Left lung (tissue), 10 donors: ENCODE results near the gene ABHD6. TPM values are rescaled to one million over a fixed set of nuclear protein-coding genes. Genes with fewer than 3 reads are reported as not detected.

ENCODE experiments used
- ATAC-seq: fragments of 200-7000 bp; cut with Tn5 transposase; one replicate; pipeline ENCODE4 v1.9.1; 2020; ENCODE audit warnings: moderate library complexity
- DNase-seq, 4 donors: peaks; one replicate each; pipeline ENCODE4 v3.0.0-alpha.2; 2013 to 2020
- H3K27ac ChIP-seq, 2 donors: fragments of 200-600 bp; sonication (generic) in 1 of 2; one replicate each; pipeline versions ENCODE4 v1.5.0 to v1.8.0; 2020 to 2021
- H3K27me3 ChIP-seq, 2 donors: fragments of 200-600 bp; sonication (generic) in 1 of 2; one replicate each; pipeline versions ENCODE4 v1.5.0 to v1.8.0; 2020 to 2021
- H3K36me3 ChIP-seq, 2 donors: fragments of 200-600 bp; sonication (generic) in 1 of 2; one replicate each; pipeline versions ENCODE4 v1.5.0 to v1.8.0; 2020 to 2021
- H3K4me1 ChIP-seq, 2 donors: fragments of 200-600 bp; one replicate each; pipeline ENCODE4 v1.8.0; 2021
- H3K4me3 ChIP-seq, 2 donors: fragments of 200-600 bp; sonication (generic) in 1 of 2; one replicate each; pipeline versions ENCODE4 v1.5.0 to v1.8.0; 2020 to 2021; ENCODE audit warnings: mild to moderate bottlenecking in 1 of 2
- H3K9me3 ChIP-seq, 2 donors: fragments of 200-600 bp; sonication (generic) in 1 of 2; one replicate each; pipeline versions ENCODE4 v1.5.0 to v1.8.0; 2020 to 2021
- intact Hi-C, 2 donors: fragments of 100-400 bp; cut with DNase I; formaldehyde crosslinking; loops; one replicate each; pipeline versions ENCODE4 v1.11.2 to v1.14.2; 2022
- polyA plus RNA-seq, 6 donors: library from polyadenylated mRNA; unstranded; fragments of 120-200 nt; gene quantifications; one replicate each; pipeline ENCODE4 v1.2.1, GENCODE V29; 2013; ENCODE audit not compliant: insufficient read length in 6 of 6
- total RNA-seq, 2 donors: library from RNA; stranded (reverse); fragmentation: NEBNext Ultra II Directional; extraction: Animal tissue kit (Norgen Biotek cat#: 25700); gene quantifications; one replicate each; pipeline ENCODE4 v1.2.1, GENCODE V29; 2021
- TF ChIP-seq, protein P1 (sequence below), 2 donors: fragments of 200-600 bp; sonication (generic) in 1 of 2; IDR thresholded peaks; one replicate each; pipeline versions ENCODE4 v1.5.0 to v1.8.0; 2021; ENCODE audit warnings: antibody characterized with exemption in 2 of 2
- donor health status: DM: no; HTN: yes; CAD: no.
- donor health status: DM: no; HTN: no; CAD: no.

ABHD6 gene
- total and polyA plus RNA-seq, 8 donors = 4.8 to 12.7 (median 8.2) TPM

DNA sequence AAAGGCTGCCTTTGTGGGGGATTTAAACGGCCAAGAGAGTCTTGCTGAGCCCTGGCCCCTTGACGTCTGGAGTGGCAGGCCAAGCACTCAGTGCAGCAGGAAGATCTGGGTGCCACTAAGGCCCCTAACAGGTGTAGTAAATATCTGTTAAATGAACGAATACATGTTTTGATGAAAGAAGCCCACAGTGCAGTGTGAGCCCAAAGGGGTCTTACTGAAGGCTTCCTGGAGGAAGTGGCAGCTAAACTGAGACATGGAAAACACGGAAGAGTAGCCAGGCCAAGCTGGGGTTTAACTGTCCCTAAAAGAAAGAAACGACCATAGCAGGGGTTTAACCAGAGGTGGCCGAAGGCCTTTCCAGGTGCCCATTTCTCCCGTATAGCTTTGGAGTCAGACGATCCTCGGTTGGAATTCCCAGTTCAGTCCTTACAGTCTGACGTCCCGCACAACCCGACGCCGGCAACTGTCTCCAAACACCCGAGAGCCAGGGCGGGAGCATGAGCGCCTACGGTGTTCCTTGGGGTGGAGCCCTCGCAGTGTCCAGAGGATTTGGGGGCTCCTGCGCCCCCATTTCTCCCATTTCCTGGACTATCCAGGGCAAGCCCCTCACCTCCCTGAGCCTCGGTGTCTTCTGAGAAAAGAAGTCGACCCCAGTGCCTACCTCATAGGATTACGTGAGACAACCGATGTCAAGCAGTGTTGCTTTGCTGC is 910 bp upstream of the ABHD6 start:
- Histone ChIP-seq H3K36me3 (no peaks in the 10 kb centered on the region), H3K4me1 (peaks cover 7 to 14% of the 10 kb centered on the region in 2 donors), H3K27me3 (no peaks in the 10 kb centered on the region), H3K27ac (peak overlapping the region; percentile 69 to 78), H3K4me3 (peak overlapping the region; percentile 86 to 95), H3K9me3 (no peaks in the 10 kb centered on the region)
- TF ChIP-seq, protein P1, sequence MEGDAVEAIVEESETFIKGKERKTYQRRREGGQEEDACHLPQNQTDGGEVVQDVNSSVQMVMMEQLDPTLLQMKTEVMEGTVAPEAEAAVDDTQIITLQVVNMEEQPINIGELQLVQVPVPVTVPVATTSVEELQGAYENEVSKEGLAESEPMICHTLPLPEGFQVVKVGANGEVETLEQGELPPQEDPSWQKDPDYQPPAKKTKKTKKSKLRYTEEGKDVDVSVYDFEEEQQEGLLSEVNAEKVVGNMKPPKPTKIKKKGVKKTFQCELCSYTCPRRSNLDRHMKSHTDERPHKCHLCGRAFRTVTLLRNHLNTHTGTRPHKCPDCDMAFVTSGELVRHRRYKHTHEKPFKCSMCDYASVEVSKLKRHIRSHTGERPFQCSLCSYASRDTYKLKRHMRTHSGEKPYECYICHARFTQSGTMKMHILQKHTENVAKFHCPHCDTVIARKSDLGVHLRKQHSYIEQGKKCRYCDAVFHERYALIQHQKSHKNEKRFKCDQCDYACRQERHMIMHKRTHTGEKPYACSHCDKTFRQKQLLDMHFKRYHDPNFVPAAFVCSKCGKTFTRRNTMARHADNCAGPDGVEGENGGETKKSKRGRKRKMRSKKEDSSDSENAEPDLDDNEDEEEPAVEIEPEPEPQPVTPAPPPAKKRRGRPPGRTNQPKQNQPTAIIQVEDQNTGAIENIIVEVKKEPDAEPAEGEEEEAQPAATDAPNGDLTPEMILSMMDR (IDR thresholded peaks at IDR 0.05) = no peak
- intact Hi-C loops = no loop called here
- ATAC-seq (peak; percentile 13), DNase-seq (peak in 3 of 4 donors; percentile 34 to 78 (median 39))

DNA sequence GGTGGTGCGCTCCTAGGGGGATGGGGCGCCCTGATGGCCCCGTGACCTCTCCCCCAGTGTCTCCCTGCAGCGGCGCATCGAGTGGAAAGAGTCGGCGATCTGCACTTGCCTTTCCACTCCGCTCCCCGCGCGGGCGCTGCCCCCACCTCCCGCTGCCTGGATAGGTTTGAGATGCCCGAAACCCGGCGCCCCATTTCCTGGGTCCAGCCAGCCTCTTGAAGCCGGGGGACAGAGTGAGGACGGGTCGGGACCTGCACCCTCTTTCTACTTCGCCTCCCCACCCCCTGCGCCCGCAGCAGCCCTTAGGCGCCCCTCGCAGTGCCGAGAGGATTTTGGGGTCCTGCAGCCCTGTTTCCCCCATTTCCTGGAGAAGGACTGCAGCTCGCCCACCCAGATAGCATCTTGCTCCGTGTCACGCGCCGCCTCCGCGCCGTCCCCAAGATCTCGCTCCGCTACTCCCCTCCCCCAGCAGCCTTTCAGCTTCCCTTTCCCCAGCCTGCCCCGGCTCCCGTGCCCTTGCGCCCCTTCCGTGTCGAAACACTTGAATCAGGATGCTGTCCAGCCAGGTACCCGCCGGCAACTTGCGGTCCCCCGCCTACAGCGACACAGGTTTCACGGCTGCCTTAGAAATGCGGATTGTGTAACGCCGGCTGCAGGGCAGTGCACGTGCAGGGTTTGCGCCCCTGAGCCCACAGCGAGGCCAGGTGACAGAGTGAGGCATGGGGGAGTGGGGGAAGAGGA is 519 bp downstream of the ABHD6 start:
- H3K9me3 ChIP-seq = no peaks in the 10 kb centered on the region
- peak overlapping the region; percentile 86 to 95 for H3K4me3 ChIP-seq
- TF ChIP-seq, protein P1 (IDR thresholded peaks at IDR 0.05) = no peak
- peak overlapping the region; percentile 69 to 78 for H3K27ac ChIP-seq
- H3K36me3 ChIP-seq = no peaks in the 10 kb centered on the region
- H3K4me1 ChIP-seq = peaks cover 7 to 14% of the 10 kb centered on the region in 2 donors
- ATAC-seq (peak; percentile 70), DNase-seq (peak in 3 of 4 donors; percentile 33 to 89 (median 68))
- no peaks in the 10 kb centered on the region for H3K27me3 ChIP-seq
- intact Hi-C loops = no loop called here

DNA sequence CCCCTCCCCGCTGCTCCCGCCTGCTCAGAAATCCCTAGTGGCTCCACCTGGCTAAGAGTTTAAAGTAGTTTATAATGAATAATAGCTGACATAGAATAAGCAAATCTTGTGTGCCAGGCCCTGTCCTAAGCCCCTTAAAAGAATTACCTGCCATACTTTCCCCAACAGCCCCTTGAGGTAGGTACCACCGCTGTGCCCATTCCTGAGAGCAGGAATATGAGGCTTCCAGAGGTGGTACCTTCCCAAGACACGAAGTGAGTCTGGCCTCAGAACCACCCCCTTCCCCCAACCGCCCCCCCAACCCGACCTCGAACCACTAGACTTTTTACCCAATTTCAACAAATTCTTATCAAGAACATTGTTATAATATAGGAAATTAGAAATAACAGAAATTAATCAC is 1.2 kb downstream of the ABHD6 start:
- intact Hi-C loops = no loop called here

DNA sequence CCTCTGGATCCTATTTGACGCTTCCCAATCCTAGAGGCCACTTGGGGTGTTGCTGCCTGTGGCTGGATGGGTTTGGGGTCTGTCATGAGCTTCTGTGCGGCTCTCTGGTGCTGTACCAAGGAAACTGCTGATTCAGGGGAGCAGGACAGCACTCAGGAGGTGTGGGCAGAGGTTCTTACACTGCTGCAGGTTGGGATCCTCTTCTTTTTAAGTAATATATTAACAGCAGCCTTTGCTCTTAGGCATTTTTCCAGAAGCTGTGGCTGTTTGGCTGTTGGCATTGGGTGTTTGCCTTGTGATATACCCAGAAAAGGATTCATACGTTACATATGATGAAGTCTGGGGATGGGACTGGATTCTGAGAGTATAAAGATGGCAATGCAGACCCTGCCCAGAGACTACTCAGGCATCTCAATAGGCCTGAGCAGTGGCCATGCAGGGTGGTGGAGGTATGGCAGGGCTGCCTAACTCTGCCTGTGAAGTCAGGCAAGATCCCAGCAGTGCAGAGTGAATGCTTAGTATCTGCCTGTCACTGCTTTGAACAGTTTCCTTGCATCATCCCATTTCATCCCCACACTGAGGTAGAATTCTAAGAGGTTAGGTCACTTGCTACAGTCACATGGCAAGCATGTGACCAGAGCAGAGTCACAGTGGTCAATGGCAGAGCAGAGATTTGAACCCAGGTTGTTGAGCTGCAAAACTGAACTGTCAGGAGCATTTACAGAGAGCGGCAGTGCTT is 3.9 kb downstream of the ABHD6 start:
- DNase-seq (no peak), ATAC-seq (no peak)
- no peak overlapping the region for H3K4me3 ChIP-seq
- H3K27ac ChIP-seq = no peak overlapping the region
- H3K36me3 ChIP-seq = no peaks in the 10 kb centered on the region
- TF ChIP-seq, protein P1 (IDR thresholded peaks at IDR 0.05) = no peak
- H3K27me3 ChIP-seq = no peaks in the 10 kb centered on the region
- H3K9me3 ChIP-seq = no peaks in the 10 kb centered on the region
- intact Hi-C loops = loop anchor here in 1 of 2 donors (10.0 kb wide), 1 partner anchor 53 kb away; no protein-coding TSS in a partner anchor
- H3K4me1 ChIP-seq = peaks cover 7 to 12% of the 10 kb centered on the region in 2 donors

More for the DNA sequence above, 1.2 kb downstream of the ABHD6 start:
- Histone ChIP-seq H3K36me3 (no peaks in the 10 kb centered on the region), H3K9me3 (no peaks in the 10 kb centered on the region), H3K4me3 (peak overlapping the region in 1 of 2 donors; percentile 86), H3K27me3 (no peaks in the 10 kb centered on the region), H3K27ac (no peak overlapping the region), H3K4me1 (peaks cover 7 to 14% of the 10 kb centered on the region in 2 donors)
- TF ChIP-seq, protein P1 (IDR thresholded peaks at IDR 0.05) = no peak
- no peak for DNase-seq
- ATAC-seq = no peak
